GM12891 (cell line): ENCODE measurements around the gene TSHR.

Experiments used
- POLR2A ChIP-seq: IDR thresholded peaks from 2 replicates; pipeline ENCODE4 v1.6.1; 2011; ENCODE audit warnings: low read depth, low read length, control low read depth
- POLR2AphosphoS5 ChIP-seq: IDR thresholded peaks from 2 replicates; pipeline ENCODE4 v1.6.1; 2011; ENCODE audit warnings: low read depth, low read length, control low read depth
- SPI1 ChIP-seq: IDR thresholded peaks from 2 replicates; pipeline ENCODE4 v1.6.1; 2011; ENCODE audit warnings: low read depth, low read length, control low read depth
- TAF1 ChIP-seq: IDR thresholded peaks from 2 replicates; pipeline ENCODE4 v1.6.1; 2011; ENCODE audit warnings: low read depth, low read length, control low read depth

GRCh38 chr14:81133400-81133799 is 178.0 kb downstream of the TSHR start:
- TF ChIP-seq TAF1 (no peak), POLR2A (no peak), POLR2AphosphoS5 (no peak), SPI1 (no peak)
